Kidney (tissue), 14 donors: ENCODE measurements around the gene PABPC4L. TPM values are rescaled to one million over a fixed set of nuclear protein-coding genes. Genes with fewer than 3 reads are reported as not detected.

Source experiments
- DNase-seq, 5 donors: peaks; one replicate each; pipeline ENCODE4 v3.0.0-alpha.2; 2013 to 2020
- FAIRE-seq: peaks from 2 replicates; lab custom pipeline; 2012; peaks lifted over from hg19 to GRCh38; lab: Jason Lieb, UNC
- H3K27ac ChIP-seq, 2 donors: one replicate each; pipeline ENCODE4 v1.7.0; 2013; ENCODE audit warnings: low read depth in 2 of 2, low read length in 2 of 2, inconsistent platforms in 1 of 2
- H3K27me3 ChIP-seq: one replicate; pipeline ENCODE4 v1.7.1; 2013; ENCODE audit warnings: low read length, inconsistent platforms; ENCODE audit not compliant: control insufficient read depth, insufficient read depth
- H3K36me3 ChIP-seq, 3 donors: one replicate each; pipeline versions ENCODE4 v1.7.0 to v1.7.1; 2013; ENCODE audit warnings: low read length in 3 of 3, control low read depth in 1 of 3, inconsistent platforms in 1 of 3; ENCODE audit not compliant: insufficient read depth in 3 of 3, control insufficient read depth in 2 of 3
- H3K4me1 ChIP-seq, 3 donors: one replicate each; pipeline versions ENCODE4 v1.7.0 to v1.7.1; 2013; ENCODE audit warnings: low read length in 3 of 3, inconsistent platforms in 1 of 3, low read depth in 1 of 3; ENCODE audit not compliant: control insufficient read depth in 2 of 3, insufficient read depth in 2 of 3
- H3K4me3 ChIP-seq, 3 donors: one replicate each; pipeline versions ENCODE4 v1.7.0 to v1.8.1; 2013; ENCODE audit warnings: low read length in 3 of 3, control low read depth in 1 of 3, inconsistent platforms in 1 of 3
- H3K9ac ChIP-seq, 3 donors: one replicate each; pipeline versions ENCODE4 v1.7.0 to v1.7.1; 2013; ENCODE audit warnings: low read length in 3 of 3, control low read depth in 1 of 3, inconsistent platforms in 1 of 3
- H3K9me3 ChIP-seq, 3 donors: one replicate each; pipeline versions ENCODE4 v1.7.0 to v1.7.1; 2013; ENCODE audit warnings: low read length in 3 of 3, control low read depth in 1 of 3, inconsistent platforms in 1 of 3; ENCODE audit not compliant: control insufficient read depth in 2 of 3, insufficient read depth in 1 of 3
- CTCF ChIP-seq: IDR thresholded peaks from 3 replicates; pipeline ENCODE4 v1.5.1; 2012; ENCODE audit warnings: mild to moderate bottlenecking, moderate library complexity, borderline replicate concordance; ENCODE audit not compliant: insufficient read depth; ENCODE audit errors: extremely low read depth
- intact Hi-C: fragments of 100-400 bp; cut with DNase I; formaldehyde crosslinking; loops from one replicate; pipeline ENCODE4 v1.11.1; 2022
- polyA plus RNA-seq: library from polyadenylated mRNA; stranded (reverse); fragments of 350-450 nt; fragmentation: Illumina TruSeq; extraction: RNeasy Lipid Tissue Mini Kit (QIAGEN cat#74804); gene quantifications from one replicate; pipeline ENCODE4 v1.2.3, GENCODE V29; 2014; ENCODE audit warnings: low read depth, low replicate concordance; ENCODE audit not compliant: insufficient read depth
- total RNA-seq: library from RNA; stranded (reverse); fragmentation: NEBNext Ultra II Directional; extraction: Animal tissue kit (Norgen Biotek cat#: 25700); gene quantifications from one replicate; pipeline ENCODE4 v1.2.1, GENCODE V29; 2021
- donor health status: control.
- donor health status: control.
- donor health status: control.
- donor health status: control.
- donor health status: control.
- donor health status: DM: yes; HTN: yes; CAD: no.
- donor health status: Normal renal cell carcinoma (clear cell type).

Gene PABPC4L
- total and polyA plus RNA-seq, 2 donors from 2014 or later, result 0.47 to 3.0 TPM

GRCh38 chr4:134189949-134190348, 11.6 kb downstream of the PABPC4L start:
- H3K9ac ChIP-seq, result no peak overlapping the region
- no peak for FAIRE-seq
- no peak for TF ChIP-seq CTCF
- no peak overlapping the region for H3K27ac ChIP-seq
- H3K4me3 ChIP-seq, result no peak overlapping the region
- no peaks in the 10 kb centered on the region for H3K9me3 ChIP-seq
- no peaks in the 10 kb centered on the region for H3K4me1 ChIP-seq
- DNase-seq, result no peak
- H3K27me3 ChIP-seq, result no peaks in the 10 kb centered on the region
- intact Hi-C loops, result no loop called here
- H3K36me3 ChIP-seq, result no peaks in the 10 kb centered on the region

- Histone ChIP-seq H3K9ac (no peak overlapping the region), H3K9me3 (no peaks in the 10 kb centered on the region), H3K27me3 (no peaks in the 10 kb centered on the region), H3K36me3 (no peaks in the 10 kb centered on the region), H3K4me3 (no peak overlapping the region), H3K27ac (no peak overlapping the region), H3K4me1 (no peaks in the 10 kb centered on the region)
- FAIRE-seq (no peak), DNase-seq (no peak)
- TF ChIP-seq CTCF, result no peak
- intact Hi-C loops, result no loop called here
Measured at GRCh38 chr4:134189480-134189879, 12.1 kb downstream of the PABPC4L start.

GRCh38 chr4:134178706-134179105, 22.9 kb downstream of the PABPC4L start:
- no peaks in the 10 kb centered on the region for H3K4me1 ChIP-seq
- H3K9me3 ChIP-seq, result no peaks in the 10 kb centered on the region
- TF ChIP-seq CTCF, result no peak
- intact Hi-C loops, result no loop called here
- DNase-seq (no peak), FAIRE-seq (no peak)
- H3K36me3 ChIP-seq, result no peaks in the 10 kb centered on the region
- no peak overlapping the region for H3K27ac ChIP-seq
- no peaks in the 10 kb centered on the region for H3K27me3 ChIP-seq
- no peak overlapping the region for H3K4me3 ChIP-seq
- H3K9ac ChIP-seq, result no peak overlapping the region

GRCh38 chr4:134174271-134174670, 27.3 kb downstream of the PABPC4L start:
- TF ChIP-seq CTCF, result no peak
- DNase-seq (no peak), FAIRE-seq (no peak)
- H3K9me3 ChIP-seq, result peaks cover 0 to 4% (median 0%) of the 10 kb centered on the region in 3 donors
- no peak overlapping the region for H3K4me3 ChIP-seq
- no peak overlapping the region for H3K27ac ChIP-seq
- H3K9ac ChIP-seq, result no peak overlapping the region
- H3K27me3 ChIP-seq, result no peaks in the 10 kb centered on the region
- H3K36me3 ChIP-seq, result no peaks in the 10 kb centered on the region
- intact Hi-C loops, result no loop called here
- no peaks in the 10 kb centered on the region for H3K4me1 ChIP-seq
